GM18505 (cell line): ENCODE measurements around the gene UTP3.
"Not testable (repeated sequence)": the region's sequence is repeated elsewhere in the genome, so short reads cannot be mapped to it uniquely, and the experiment has no call there.

Source experiments
- ATAC-seq: cut with Tn5 transposase; IDR thresholded peaks from one replicate; pipeline ENCODE4 v1.9.1; 2021; ENCODE audit not compliant: unreplicated experiment
- POLR2A ChIP-seq: IDR thresholded peaks from 4 replicates; pipeline ENCODE4 v1.6.1; 2011; ENCODE audit warnings: borderline replicate concordance; ENCODE audit not compliant: insufficient read depth, insufficient read length; ENCODE audit errors: extremely low read depth

The UTP3 gene

GRCh38 chr4:70687821-70688794, at the start of gene UTP3:
Gene UTP3, plus strand, starts transcription at chr4:70688532. Its CDS starts 146 bp downstream, at chr4:70688678.
- TF ChIP-seq POLR2A, result peak; percentile 90
- ATAC-seq, result peak; percentile 93

- no peak for ATAC-seq
- TF ChIP-seq POLR2A, result no peak
Observed at GRCh38 chr4:70640192-70640591, 48.1 kb upstream of the UTP3 start.

- not testable (repeated sequence) for ATAC-seq
Observed at GRCh38 chr4:70650741-70651140, 37.6 kb upstream of the UTP3 start.

- peak; percentile 47 for ATAC-seq
- no peak for TF ChIP-seq POLR2A
Observed at GRCh38 chr4:70651864-70652506, 36.3 kb upstream of the UTP3 start.

- no peak for ATAC-seq
- no peak for TF ChIP-seq POLR2A
Observed at GRCh38 chr4:70654605-70655011, 33.7 kb upstream of the UTP3 start.

GRCh38 chr4:70657326-70657725, 31.0 kb upstream of the UTP3 start:
- TF ChIP-seq POLR2A, result no peak
- no peak for ATAC-seq

- ATAC-seq, result no peak
- TF ChIP-seq POLR2A, result no peak
Observed at GRCh38 chr4:70658418-70658817, 29.9 kb upstream of the UTP3 start.

- no peak for ATAC-seq
- TF ChIP-seq POLR2A, result no peak
Observed at GRCh38 chr4:70660106-70660505, 28.2 kb upstream of the UTP3 start.

GRCh38 chr4:70661309-70661922, 26.9 kb upstream of the UTP3 start:
- peak; percentile 75 for ATAC-seq

GRCh38 chr4:70666369-70666768, 22.0 kb upstream of the UTP3 start, which contains the start of gene JCHAIN:
Gene JCHAIN, minus strand, starts transcription at chr4:70666508. Its CDS starts 18 bp downstream, at chr4:70666490.
- ATAC-seq, result peak; percentile 60
- peak; percentile 42 for TF ChIP-seq POLR2A

GRCh38 chr4:70667740-70668535, 20.4 kb upstream of the UTP3 start:
- TF ChIP-seq POLR2A, result no peak
- ATAC-seq, result no peak

GRCh38 chr4:70670332-70671014, 17.9 kb upstream of the UTP3 start:
- TF ChIP-seq POLR2A, result no peak
- no peak for ATAC-seq
